ENCODE data around the gene CARS2.
"Not testable (repeated sequence)": the region's sequence is repeated elsewhere in the genome, so short reads cannot be mapped to it uniquely, and the experiment has no call there.

The CARS2 gene

GRCh38 chr13:110662777-110663443 lies 43.0 kb downstream of the CARS2 start:
- no peak for DNase-seq
- peaks cover 41% of the 10 kb centered on the region for H3K36me3 ChIP-seq (replicated peaks)
- H3K27ac ChIP-seq: no peak overlapping the region
- H3K27me3 ChIP-seq (replicated peaks): no peaks in the 10 kb centered on the region
- in situ Hi-C loops (cut with HindIII; ENCODE audit: low pct_ligation_motif_present, low sequenced_read_pairs): no loop called here
- TF ChIP-seq, protein P1, sequence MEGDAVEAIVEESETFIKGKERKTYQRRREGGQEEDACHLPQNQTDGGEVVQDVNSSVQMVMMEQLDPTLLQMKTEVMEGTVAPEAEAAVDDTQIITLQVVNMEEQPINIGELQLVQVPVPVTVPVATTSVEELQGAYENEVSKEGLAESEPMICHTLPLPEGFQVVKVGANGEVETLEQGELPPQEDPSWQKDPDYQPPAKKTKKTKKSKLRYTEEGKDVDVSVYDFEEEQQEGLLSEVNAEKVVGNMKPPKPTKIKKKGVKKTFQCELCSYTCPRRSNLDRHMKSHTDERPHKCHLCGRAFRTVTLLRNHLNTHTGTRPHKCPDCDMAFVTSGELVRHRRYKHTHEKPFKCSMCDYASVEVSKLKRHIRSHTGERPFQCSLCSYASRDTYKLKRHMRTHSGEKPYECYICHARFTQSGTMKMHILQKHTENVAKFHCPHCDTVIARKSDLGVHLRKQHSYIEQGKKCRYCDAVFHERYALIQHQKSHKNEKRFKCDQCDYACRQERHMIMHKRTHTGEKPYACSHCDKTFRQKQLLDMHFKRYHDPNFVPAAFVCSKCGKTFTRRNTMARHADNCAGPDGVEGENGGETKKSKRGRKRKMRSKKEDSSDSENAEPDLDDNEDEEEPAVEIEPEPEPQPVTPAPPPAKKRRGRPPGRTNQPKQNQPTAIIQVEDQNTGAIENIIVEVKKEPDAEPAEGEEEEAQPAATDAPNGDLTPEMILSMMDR (IDR thresholded peaks at IDR 0.05; ENCODE audit: low read depth, low read length, missing control alignments): no peak
- no peak overlapping the region for H3K4me3 ChIP-seq (ENCODE audit: low read depth, low read length)

DNA sequence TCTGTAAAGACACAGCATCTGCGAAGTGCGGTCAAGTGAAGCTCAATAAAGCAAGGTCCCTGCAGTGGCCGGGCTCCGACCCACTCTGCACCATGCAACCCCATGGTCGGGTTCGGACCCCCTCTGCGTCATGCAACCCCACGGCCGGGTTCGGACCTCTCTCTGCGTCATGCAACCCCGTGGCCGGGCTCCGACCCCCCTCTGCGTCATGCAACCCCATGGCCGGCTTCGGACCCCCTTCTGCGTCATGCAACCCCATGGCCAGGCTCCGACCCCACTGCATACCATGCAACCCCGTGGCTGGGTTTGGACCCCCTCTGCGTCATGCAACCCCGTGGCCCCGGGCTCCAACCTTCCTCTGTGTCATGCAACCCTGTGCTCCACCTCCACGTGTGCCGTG lies 43.8 kb downstream of the CARS2 start:
- no peak overlapping the region for H3K4me3 ChIP-seq (ENCODE audit: low read depth, low read length)
- in situ Hi-C loops (cut with HindIII; ENCODE audit: low pct_ligation_motif_present, low sequenced_read_pairs): no loop called here

DNA sequence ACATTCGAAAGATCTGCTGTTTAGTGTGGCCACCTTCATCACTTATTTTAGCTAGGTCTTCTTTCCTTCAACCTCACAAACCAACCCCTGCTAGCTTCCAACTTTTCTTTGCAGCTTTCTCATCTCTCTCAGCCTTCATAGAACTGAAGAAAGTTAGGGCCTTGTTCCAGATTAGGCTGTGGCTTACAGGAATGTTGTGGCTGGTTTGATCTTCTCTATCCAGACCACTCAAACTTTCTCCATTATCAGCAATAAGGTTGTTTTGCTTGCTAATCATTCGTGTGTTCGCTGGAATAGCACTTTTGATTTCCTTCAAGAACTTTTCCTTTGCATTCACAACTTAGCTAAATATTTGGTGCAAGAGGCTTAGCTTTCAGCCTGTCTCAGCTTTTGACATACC lies 44.7 kb downstream of the CARS2 start:
- H3K27me3 ChIP-seq (replicated peaks): no peaks in the 10 kb centered on the region
- DNase-seq: no peak
- TF ChIP-seq, protein P1 (IDR thresholded peaks at IDR 0.05; ENCODE audit: low read depth, low read length, missing control alignments): no peak
- no peak overlapping the region for H3K4me3 ChIP-seq (ENCODE audit: low read depth, low read length)
- H3K36me3 ChIP-seq (replicated peaks): peaks cover 34% of the 10 kb centered on the region
- in situ Hi-C loops (cut with HindIII; ENCODE audit: low pct_ligation_motif_present, low sequenced_read_pairs): no loop called here
- no peak overlapping the region for H3K27ac ChIP-seq

More for the DNA sequence above, 43.8 kb downstream of the CARS2 start:
- TF ChIP-seq, protein P1 (IDR thresholded peaks at IDR 0.05; ENCODE audit: low read depth, low read length, missing control alignments): no peak
- Histone ChIP-seq H3K27ac (no peak overlapping the region), H3K27me3 (replicated peaks) (no peaks in the 10 kb centered on the region), H3K36me3 (replicated peaks) (peaks cover 37% of the 10 kb centered on the region)
- no peak for DNase-seq

DNA sequence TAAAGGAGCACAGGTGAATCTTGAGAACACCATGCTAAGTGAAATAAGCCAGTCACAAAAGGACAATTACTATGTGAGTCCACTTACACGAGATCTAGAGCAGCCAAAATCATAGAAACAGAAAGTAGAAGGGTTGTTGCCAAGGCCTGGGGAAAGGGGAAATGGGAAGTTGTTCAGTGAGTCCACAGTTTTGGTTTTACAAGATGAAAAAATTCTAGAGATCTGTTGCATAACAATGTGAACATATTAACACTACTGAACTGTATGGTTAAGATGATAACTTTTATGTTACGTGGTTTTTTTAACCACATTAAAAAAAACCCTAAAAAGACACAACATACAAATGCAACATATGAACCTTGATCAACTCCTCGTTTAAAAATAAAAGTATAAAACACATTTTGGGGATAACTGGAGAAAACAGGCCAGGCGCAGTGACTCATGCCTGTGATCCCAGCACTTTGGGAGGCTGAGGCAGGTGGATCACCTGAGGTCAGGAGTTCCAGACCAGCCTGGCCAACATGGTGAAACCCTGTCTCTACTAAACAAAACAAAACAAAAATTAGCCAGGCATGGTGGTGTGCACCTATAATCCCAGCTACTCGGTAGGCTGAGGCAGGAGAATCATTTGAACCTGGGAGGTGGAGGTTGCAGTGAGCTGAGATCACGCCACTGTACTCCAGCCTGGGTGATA lies 47.6 kb downstream of the CARS2 start:
- H3K27me3 ChIP-seq (replicated peaks); H3K27ac ChIP-seq; H3K4me3 ChIP-seq (ENCODE audit: low read depth, low read length); DNase-seq; in situ Hi-C loops (cut with HindIII; ENCODE audit: low pct_ligation_motif_present, low sequenced_read_pairs): not testable (repeated sequence)
- peaks cover 28% of the 10 kb centered on the region for H3K36me3 ChIP-seq (replicated peaks)

- Histone ChIP-seq H3K36me3 (replicated peaks) (peaks cover 20% of the 10 kb centered on the region), H3K4me3 (ENCODE audit: low read depth, low read length) (no peak overlapping the region), H3K27ac (no peak overlapping the region), H3K27me3 (replicated peaks) (no peaks in the 10 kb centered on the region)
- no peak for DNase-seq
- TF ChIP-seq, protein P1 (IDR thresholded peaks at IDR 0.05; ENCODE audit: low read depth, low read length, missing control alignments): no peak
- in situ Hi-C loops (cut with HindIII; ENCODE audit: low pct_ligation_motif_present, low sequenced_read_pairs): no loop called here
Observed at GRCh38 chr13:110657196-110657595, 48.7 kb downstream of the CARS2 start.

GRCh38 chr13:110653851-110654250 lies 52.1 kb downstream of the CARS2 start:
- no peak overlapping the region for H3K27ac ChIP-seq
- DNase-seq: no peak
- TF ChIP-seq, protein P1 (IDR thresholded peaks at IDR 0.05; ENCODE audit: low read depth, low read length, missing control alignments): no peak
- H3K27me3 ChIP-seq (replicated peaks): no peaks in the 10 kb centered on the region
- H3K36me3 ChIP-seq (replicated peaks): peaks cover 2% of the 10 kb centered on the region
- H3K4me3 ChIP-seq (ENCODE audit: low read depth, low read length): no peak overlapping the region
- in situ Hi-C loops (cut with HindIII; ENCODE audit: low pct_ligation_motif_present, low sequenced_read_pairs): no loop called here
